Measurements from ENCODE around the gene SUN1. TPM values are rescaled to one million over a fixed set of nuclear protein-coding genes. Genes with fewer than 3 reads are reported as not detected.

Gene SUN1
- total RNA-seq, 1 experiment from 2014 or later, result 39.6 TPM

DNA sequence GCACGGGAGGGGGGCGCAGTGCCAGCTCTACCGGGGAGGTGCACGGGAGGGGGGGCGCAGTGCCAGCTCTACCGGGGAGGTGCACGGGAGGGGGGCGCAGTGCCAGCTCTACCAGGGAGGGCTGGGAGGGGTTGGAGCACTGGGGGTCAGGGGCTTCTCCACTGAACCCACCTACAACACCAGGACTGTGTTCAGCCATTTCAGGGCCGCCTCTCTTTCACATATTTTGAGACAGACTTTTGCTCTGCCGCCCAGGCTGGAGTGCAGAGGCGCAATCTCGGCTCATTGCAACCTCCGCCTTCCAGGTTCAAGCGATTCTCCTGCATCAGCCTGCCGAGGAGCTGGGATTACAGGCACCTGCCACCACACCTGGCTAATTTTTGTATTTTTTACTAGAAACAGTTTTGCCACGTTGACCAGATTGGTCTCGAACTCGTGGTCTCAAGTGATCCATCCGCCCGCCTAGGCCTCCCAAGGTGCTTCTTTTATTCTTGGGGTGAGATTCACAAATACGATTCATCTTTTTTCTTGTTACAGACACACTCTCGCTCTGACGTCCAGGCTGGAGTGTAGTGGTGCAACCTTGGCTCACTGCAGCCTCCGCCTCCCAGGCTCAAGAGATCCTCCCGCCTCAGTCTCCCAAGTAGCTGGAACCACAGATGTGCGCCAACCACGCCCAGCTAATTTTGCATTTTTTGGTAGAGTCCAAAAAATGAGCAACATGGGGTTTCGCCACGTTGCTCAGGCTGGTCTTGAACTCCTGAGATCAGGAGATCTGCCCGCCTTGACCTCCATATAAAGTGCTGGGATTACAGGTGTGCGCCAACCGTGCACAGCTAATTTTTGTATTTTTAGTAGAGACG is 85.2 kb downstream of the SUN1 start:
- no peaks in the 10 kb centered on the region for H3K9me3 ChIP-seq (ENCODE audit: low read length)
- H2AFZ ChIP-seq (ENCODE audit: low read length), result no peak overlapping the region
- no peak overlapping the region for H3K9ac ChIP-seq (ENCODE audit: low read length)
- H3K79me2 ChIP-seq (ENCODE audit: low read length), result no peaks in the 10 kb centered on the region
- no peaks in the 10 kb centered on the region for H3K36me3 ChIP-seq (ENCODE audit: insufficient read depth, low read length)
- H4K20me1 ChIP-seq (ENCODE audit: insufficient read depth, low read depth, low read length), result no peaks in the 10 kb centered on the region
- no peaks in the 10 kb centered on the region for H3K27me3 ChIP-seq (ENCODE audit: low read length)
- DNase-seq, result no peak
- no peak overlapping the region for H3K4me2 ChIP-seq (ENCODE audit: low read depth, low read length, poor library complexity, severe bottlenecking)
- no peaks in the 10 kb centered on the region for H3K4me1 ChIP-seq (ENCODE audit: low read length)
- H3K4me3 ChIP-seq (ENCODE audit: low read length), result no peak overlapping the region
- no peak overlapping the region for H3K27ac ChIP-seq (ENCODE audit: low read length)
- H3K9me2 ChIP-seq (replicated peaks; ENCODE audit: insufficient read depth, low read length), result no peaks in the 10 kb centered on the region

DNA sequence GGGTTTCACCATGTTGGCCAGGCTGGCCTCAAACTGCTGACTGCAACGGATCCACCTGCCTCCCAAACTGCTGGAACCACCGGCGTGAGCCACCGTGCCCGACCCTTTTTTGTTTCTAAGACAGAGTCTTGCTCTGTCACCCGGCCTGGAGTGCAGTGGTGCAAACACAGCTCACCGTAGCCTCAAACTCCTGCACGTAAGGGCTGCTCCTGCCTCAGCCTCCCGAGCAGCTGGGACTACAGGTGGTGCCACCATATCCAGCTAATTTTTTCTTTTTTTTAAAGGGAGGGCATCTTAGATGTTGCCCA is 85.8 kb downstream of the SUN1 start:
- no peak overlapping the region for H3K4me3 ChIP-seq (ENCODE audit: low read length)
- no peak for DNase-seq
- peaks cover 3% of the 10 kb centered on the region for H3K4me1 ChIP-seq (ENCODE audit: low read length)
- no peaks in the 10 kb centered on the region for H3K36me3 ChIP-seq (ENCODE audit: insufficient read depth, low read length)
- H3K9me2 ChIP-seq (replicated peaks; ENCODE audit: insufficient read depth, low read length), result no peaks in the 10 kb centered on the region
- H3K27ac ChIP-seq (ENCODE audit: low read length), result no peak overlapping the region
- H3K27me3 ChIP-seq (ENCODE audit: low read length), result no peaks in the 10 kb centered on the region
- H3K79me2 ChIP-seq (ENCODE audit: low read length), result no peaks in the 10 kb centered on the region
- no peak overlapping the region for H2AFZ ChIP-seq (ENCODE audit: low read length)
- H3K4me2 ChIP-seq (ENCODE audit: low read depth, low read length, poor library complexity, severe bottlenecking), result no peak overlapping the region
- no peak overlapping the region for H3K9ac ChIP-seq (ENCODE audit: low read length)
- no peaks in the 10 kb centered on the region for H3K9me3 ChIP-seq (ENCODE audit: low read length)
- H4K20me1 ChIP-seq (ENCODE audit: insufficient read depth, low read depth, low read length), result no peaks in the 10 kb centered on the region

- no peaks in the 10 kb centered on the region for H3K79me2 ChIP-seq (ENCODE audit: low read length)
- no peak overlapping the region for H2AFZ ChIP-seq (ENCODE audit: low read length)
- no peaks in the 10 kb centered on the region for H3K27me3 ChIP-seq (ENCODE audit: low read length)
- no peaks in the 10 kb centered on the region for H4K20me1 ChIP-seq (ENCODE audit: insufficient read depth, low read depth, low read length)
- no peak overlapping the region for H3K4me3 ChIP-seq (ENCODE audit: low read length)
- no peaks in the 10 kb centered on the region for H3K9me2 ChIP-seq (replicated peaks; ENCODE audit: insufficient read depth, low read length)
- H3K4me2 ChIP-seq (ENCODE audit: low read depth, low read length, poor library complexity, severe bottlenecking), result no peak overlapping the region
- no peak overlapping the region for H3K9ac ChIP-seq (ENCODE audit: low read length)
- no peak for DNase-seq
- no peak overlapping the region for H3K27ac ChIP-seq (ENCODE audit: low read length)
- H3K9me3 ChIP-seq (ENCODE audit: low read length), result no peaks in the 10 kb centered on the region
- no peaks in the 10 kb centered on the region for H3K36me3 ChIP-seq (ENCODE audit: insufficient read depth, low read length)
- peaks cover 8% of the 10 kb centered on the region for H3K4me1 ChIP-seq (ENCODE audit: low read length)
These were observed 86.3 kb downstream of the SUN1 start for GRCh38 chr7:918441-919113.

DNA sequence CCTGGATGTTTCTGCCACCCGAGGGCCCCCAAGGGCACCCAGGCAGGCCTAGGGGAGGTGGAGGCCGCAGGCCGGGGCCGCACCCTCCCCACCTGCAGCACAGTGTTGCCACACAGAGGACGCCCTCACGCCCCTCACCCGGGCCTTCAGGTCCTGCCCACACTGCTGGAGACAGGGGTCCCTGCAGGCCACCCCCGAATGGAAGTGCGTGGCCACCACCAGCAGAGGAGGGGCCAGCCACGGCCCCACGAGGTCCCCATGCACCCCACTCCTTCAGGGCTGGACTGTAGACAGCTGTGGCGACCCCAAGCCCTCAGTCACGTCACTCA is 86.8 kb downstream of the SUN1 start:
- Histone ChIP-seq H3K79me2 (ENCODE audit: low read length) (no peaks in the 10 kb centered on the region), H3K27me3 (ENCODE audit: low read length) (no peaks in the 10 kb centered on the region), H3K27ac (ENCODE audit: low read length) (no peak overlapping the region), H3K4me3 (ENCODE audit: low read length) (no peak overlapping the region), H3K9me3 (ENCODE audit: low read length) (no peaks in the 10 kb centered on the region), H3K4me2 (ENCODE audit: low read depth, low read length, poor library complexity, severe bottlenecking) (no peak overlapping the region), H3K9me2 (replicated peaks; ENCODE audit: insufficient read depth, low read length) (no peaks in the 10 kb centered on the region), H2AFZ (ENCODE audit: low read length) (no peak overlapping the region), H3K36me3 (ENCODE audit: insufficient read depth, low read length) (no peaks in the 10 kb centered on the region), H4K20me1 (ENCODE audit: insufficient read depth, low read depth, low read length) (no peaks in the 10 kb centered on the region), H3K4me1 (ENCODE audit: low read length) (peaks cover 9% of the 10 kb centered on the region), H3K9ac (ENCODE audit: low read length) (no peak overlapping the region)
- no peak for DNase-seq

DNA sequence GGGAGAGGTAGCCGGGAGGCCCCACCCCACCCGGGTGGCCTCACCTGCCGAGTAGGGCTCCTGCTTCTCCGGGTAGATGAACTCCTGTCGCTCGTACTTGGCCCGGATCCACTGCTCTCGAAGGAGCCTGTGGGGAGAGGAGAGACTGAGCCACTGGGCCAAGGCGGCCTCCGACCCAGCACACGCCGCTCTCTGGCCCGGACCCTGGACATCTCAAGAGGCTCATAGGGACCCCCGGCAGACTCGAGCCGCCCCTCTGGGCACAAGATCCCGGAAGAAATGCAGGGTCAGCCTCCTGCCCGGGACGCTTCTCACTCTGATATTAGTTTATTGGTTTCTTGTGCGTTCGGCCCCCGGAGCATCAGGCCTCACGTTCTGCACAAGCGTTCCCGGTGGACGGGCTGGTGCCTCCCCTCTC is 87.7 kb downstream of the SUN1 start:
- DNase-seq, result no peak
- Histone ChIP-seq H3K9ac (ENCODE audit: low read length) (no peak overlapping the region), H3K27ac (ENCODE audit: low read length) (no peak overlapping the region), H3K27me3 (ENCODE audit: low read length) (no peaks in the 10 kb centered on the region), H3K4me1 (ENCODE audit: low read length) (peaks cover 15% of the 10 kb centered on the region), H3K36me3 (ENCODE audit: insufficient read depth, low read length) (no peaks in the 10 kb centered on the region), H3K79me2 (ENCODE audit: low read length) (no peaks in the 10 kb centered on the region), H3K9me3 (ENCODE audit: low read length) (no peaks in the 10 kb centered on the region), H3K4me3 (ENCODE audit: low read length) (no peak overlapping the region), H3K4me2 (ENCODE audit: low read depth, low read length, poor library complexity, severe bottlenecking) (no peak overlapping the region), H3K9me2 (replicated peaks; ENCODE audit: insufficient read depth, low read length) (no peaks in the 10 kb centered on the region), H4K20me1 (ENCODE audit: insufficient read depth, low read depth, low read length) (no peaks in the 10 kb centered on the region), H2AFZ (ENCODE audit: low read length) (no peak overlapping the region)

DNA sequence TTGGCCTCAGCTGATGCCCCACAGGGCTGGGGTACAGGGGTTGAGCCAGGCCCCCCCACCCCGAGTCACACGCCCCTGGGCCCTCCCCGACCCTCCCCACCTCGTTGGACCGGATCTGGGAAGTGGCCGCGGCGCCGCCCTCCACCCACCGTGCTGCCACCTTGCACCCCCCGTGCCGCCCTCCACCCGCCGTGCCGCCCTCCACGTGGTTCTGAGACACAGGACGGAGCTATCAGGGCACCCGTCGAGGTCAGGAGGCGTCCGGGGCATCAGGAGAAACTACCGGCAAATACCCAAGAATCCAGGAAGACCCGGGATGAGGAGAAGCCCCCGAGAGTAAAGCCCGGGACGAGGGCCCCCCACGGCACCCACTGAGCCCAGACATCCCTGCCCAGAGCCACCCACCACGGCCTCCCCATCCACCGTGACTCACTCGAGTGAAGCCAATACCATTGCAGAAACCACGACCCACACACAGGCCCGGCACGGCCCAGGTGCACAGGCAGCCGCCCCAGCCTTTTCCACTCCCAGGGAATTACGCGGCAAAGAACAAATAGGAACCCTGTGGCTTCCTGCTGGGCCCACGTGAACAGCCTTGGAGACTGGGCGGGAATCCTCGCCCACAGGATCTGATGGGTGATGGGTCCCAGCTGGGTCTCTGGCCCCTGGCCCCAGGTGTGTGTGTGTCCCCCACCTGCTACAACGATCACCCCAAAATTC is 88.2 kb downstream of the SUN1 start:
- H3K9me3 ChIP-seq (ENCODE audit: low read length), result no peaks in the 10 kb centered on the region
- no peak overlapping the region for H3K9ac ChIP-seq (ENCODE audit: low read length)
- no peak overlapping the region for H3K27ac ChIP-seq (ENCODE audit: low read length)
- no peaks in the 10 kb centered on the region for H4K20me1 ChIP-seq (ENCODE audit: insufficient read depth, low read depth, low read length)
- H2AFZ ChIP-seq (ENCODE audit: low read length), result no peak overlapping the region
- no peaks in the 10 kb centered on the region for H3K27me3 ChIP-seq (ENCODE audit: low read length)
- H3K4me2 ChIP-seq (ENCODE audit: low read depth, low read length, poor library complexity, severe bottlenecking), result no peak overlapping the region
- H3K79me2 ChIP-seq (ENCODE audit: low read length), result no peaks in the 10 kb centered on the region
- no peak for DNase-seq
- no peaks in the 10 kb centered on the region for H3K36me3 ChIP-seq (ENCODE audit: insufficient read depth, low read length)
- peaks cover 16% of the 10 kb centered on the region for H3K4me1 ChIP-seq (ENCODE audit: low read length)
- H3K4me3 ChIP-seq (ENCODE audit: low read length), result no peak overlapping the region
- no peaks in the 10 kb centered on the region for H3K9me2 ChIP-seq (replicated peaks; ENCODE audit: insufficient read depth, low read length)

DNA sequence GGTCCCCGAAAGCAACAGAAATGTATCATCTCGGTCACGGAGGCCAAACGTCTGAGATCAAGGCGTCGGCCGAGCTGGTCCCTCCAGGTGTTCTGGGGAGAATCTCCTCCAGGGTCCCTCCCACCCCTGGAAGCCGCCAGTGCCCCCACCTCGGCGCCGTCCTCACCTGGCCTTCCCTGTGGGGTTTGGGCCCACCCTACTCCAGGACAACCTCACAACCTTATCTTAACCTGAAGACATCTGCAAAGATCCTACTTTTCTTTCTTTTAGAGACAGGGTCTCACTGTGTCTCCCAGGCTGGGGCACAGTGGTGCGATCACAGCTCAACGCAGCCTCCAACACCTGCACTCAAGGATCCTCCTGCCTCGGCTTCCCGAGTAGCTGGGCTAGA is 88.8 kb downstream of the SUN1 start:
- Histone ChIP-seq H3K79me2 (ENCODE audit: low read length) (no peaks in the 10 kb centered on the region), H3K4me2 (ENCODE audit: low read depth, low read length, poor library complexity, severe bottlenecking) (no peak overlapping the region), H3K9me2 (replicated peaks; ENCODE audit: insufficient read depth, low read length) (no peaks in the 10 kb centered on the region), H4K20me1 (ENCODE audit: insufficient read depth, low read depth, low read length) (no peaks in the 10 kb centered on the region), H2AFZ (ENCODE audit: low read length) (no peak overlapping the region), H3K4me3 (ENCODE audit: low read length) (no peak overlapping the region), H3K9me3 (ENCODE audit: low read length) (no peaks in the 10 kb centered on the region), H3K4me1 (ENCODE audit: low read length) (peaks cover 16% of the 10 kb centered on the region), H3K27me3 (ENCODE audit: low read length) (no peaks in the 10 kb centered on the region), H3K27ac (ENCODE audit: low read length) (no peak overlapping the region), H3K9ac (ENCODE audit: low read length) (no peak overlapping the region), H3K36me3 (ENCODE audit: insufficient read depth, low read length) (no peaks in the 10 kb centered on the region)
- no peak for DNase-seq

DNA sequence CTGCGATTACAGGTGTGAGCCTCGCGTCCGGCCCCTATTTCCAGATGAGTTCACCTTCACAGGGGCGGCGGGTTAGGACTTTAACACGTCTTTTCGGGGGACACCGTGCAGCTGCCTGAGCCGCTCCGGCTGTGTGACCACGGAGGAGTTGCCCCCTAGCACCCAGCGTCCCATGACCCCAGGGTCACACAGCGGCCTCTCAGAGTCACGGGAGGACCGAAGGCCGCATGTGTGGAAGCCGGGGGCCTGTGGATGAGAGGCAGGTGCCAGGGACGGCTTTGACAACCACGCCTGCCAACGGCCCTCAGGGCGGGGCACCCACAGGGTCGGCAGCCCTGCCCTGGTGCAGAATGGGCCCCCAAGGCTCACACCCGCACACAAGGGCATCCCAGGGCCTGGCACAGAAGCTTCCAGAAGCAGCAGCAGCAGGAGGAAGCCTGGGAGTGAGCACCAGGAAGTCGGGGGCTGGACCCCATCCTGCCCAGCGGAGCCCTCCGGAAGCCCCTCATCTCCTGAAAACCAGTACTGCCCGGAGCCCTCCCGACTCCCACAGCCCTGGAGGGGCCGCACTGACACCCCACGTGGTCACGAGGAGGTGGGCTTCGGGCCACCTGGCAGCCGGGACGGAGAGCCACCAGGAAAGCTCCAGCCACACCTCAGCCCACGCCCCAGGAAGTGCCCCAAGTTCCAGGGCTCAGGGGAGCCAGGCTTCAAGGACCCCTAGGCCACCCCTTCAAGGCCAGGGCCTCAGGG is 89.5 kb downstream of the SUN1 start:
- Histone ChIP-seq H4K20me1 (ENCODE audit: insufficient read depth, low read depth, low read length) (no peaks in the 10 kb centered on the region), H3K4me2 (ENCODE audit: low read depth, low read length, poor library complexity, severe bottlenecking) (no peak overlapping the region), H3K4me3 (ENCODE audit: low read length) (no peak overlapping the region), H3K27me3 (ENCODE audit: low read length) (no peaks in the 10 kb centered on the region), H3K27ac (ENCODE audit: low read length) (no peak overlapping the region), H3K9me3 (ENCODE audit: low read length) (no peaks in the 10 kb centered on the region), H3K79me2 (ENCODE audit: low read length) (no peaks in the 10 kb centered on the region), H2AFZ (ENCODE audit: low read length) (no peak overlapping the region), H3K36me3 (ENCODE audit: insufficient read depth, low read length) (no peaks in the 10 kb centered on the region), H3K4me1 (ENCODE audit: low read length) (peaks cover 16% of the 10 kb centered on the region), H3K9me2 (replicated peaks; ENCODE audit: insufficient read depth, low read length) (no peaks in the 10 kb centered on the region), H3K9ac (ENCODE audit: low read length) (no peak overlapping the region)
- no peak for DNase-seq
